ENCODE data around the gene HNRNPAB. TPM values are rescaled to one million over a fixed set of nuclear protein-coding genes. Genes with fewer than 3 reads are reported as not detected.
"Not testable (repeated sequence)": the region's sequence is repeated elsewhere in the genome, so short reads cannot be mapped to it uniquely, and the experiment has no call there.

HNRNPAB gene
- total and polyA plus RNA-seq, 2 experiments from 2014 or later: 47.6 to 117 TPM

DNA sequence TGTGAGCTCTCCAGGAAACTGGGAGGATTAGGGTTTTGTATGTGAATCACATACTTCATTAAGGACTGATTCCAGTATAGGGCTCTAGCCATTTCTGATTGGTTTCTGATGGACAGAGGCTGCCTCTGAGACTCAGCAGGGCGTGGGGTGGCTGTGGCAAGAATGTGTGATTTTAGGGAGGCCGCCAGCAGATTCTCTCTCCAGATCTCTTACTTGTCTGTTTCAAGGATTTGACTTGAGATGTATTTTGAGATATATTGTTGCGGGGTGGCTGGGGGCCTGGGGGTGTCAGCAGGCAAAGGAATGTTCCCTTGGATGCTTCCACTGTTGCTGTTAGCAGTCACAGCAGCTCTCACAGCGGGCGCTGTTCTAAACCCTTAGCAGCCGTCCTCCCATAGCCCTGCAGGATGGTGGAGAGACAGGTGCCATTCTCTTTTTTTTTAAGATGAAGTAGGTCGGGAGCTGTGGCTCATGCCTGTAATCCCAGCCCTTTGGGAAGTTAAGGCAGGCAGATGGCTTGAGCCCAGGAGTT, 8.0 kb upstream of the HNRNPAB start:
- Histone ChIP-seq H3K9ac (no peak overlapping the region), H3K4me2 (ENCODE audit: unreplicated experiment) (no peak overlapping the region), H3K79me2 (ENCODE audit: insufficient read depth) (no peaks in the 10 kb centered on the region), H3K9me2 (ENCODE audit: insufficient read depth) (no peaks in the 10 kb centered on the region), H3K4me3 (no peak overlapping the region), H3K9me3 (ENCODE audit: low read depth) (no peaks in the 10 kb centered on the region), H2AFZ (no peak overlapping the region), H3F3A (ENCODE audit: insufficient read depth) (no peaks in the 10 kb centered on the region), H3K27me3 (replicated peaks; ENCODE audit: insufficient read depth) (peaks cover 13% of the 10 kb centered on the region), H3K36me3 (ENCODE audit: low read depth) (no peaks in the 10 kb centered on the region), H3K4me1 (ENCODE audit: insufficient read depth) (0 out of 2 replicates have a peak, but pooled peaks cover 3% of the 10 kb centered on the region), H3K27ac (no peak overlapping the region), H4K20me1 (ENCODE audit: insufficient read depth) (no peaks in the 10 kb centered on the region)
- in situ Hi-C loops (cut with MboI): no loop called here
- DNase-seq: no peak
- TF ChIP-seq EZH2phosphoT487 (IDR thresholded peaks at IDR 0.05; ENCODE audit: insufficient read depth, low read depth) (no peak), EZH2 (IDR thresholded peaks at IDR 0.05; ENCODE audit: insufficient read depth, poor library complexity, severe bottlenecking) (no peak)
- WGBS, 2 experiments (ENCODE audit: low coverage in 1 of 2, low lambda C conversion rate in 2 of 2, missing lambda C conversion rate in 2 of 2): 47% methylated on average over 7 of the region's 7 CpGs

DNA sequence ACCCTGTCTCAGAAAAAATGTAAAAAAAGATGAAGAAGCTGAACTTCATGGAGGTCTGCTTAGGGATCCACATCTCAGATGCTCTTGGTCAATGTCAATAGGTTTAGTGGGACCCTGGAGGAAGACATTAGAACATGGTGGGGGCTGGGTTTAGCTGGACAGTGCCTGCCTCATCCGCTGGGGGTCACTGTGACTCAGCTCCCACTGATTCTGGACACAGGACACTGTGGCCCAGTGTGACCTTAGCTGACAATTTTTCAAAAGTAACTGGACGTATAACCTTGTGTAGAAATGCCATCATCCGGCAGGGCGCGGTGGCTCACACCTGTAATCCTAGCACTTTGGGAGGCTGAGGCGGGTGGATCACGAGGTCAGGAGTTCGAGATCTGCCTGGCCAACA, 7.3 kb upstream of the HNRNPAB start:
- no peak overlapping the region for H3K4me3 ChIP-seq
- H3K4me2 ChIP-seq (ENCODE audit: unreplicated experiment): no peak overlapping the region
- no peaks in the 10 kb centered on the region for H4K20me1 ChIP-seq (ENCODE audit: insufficient read depth)
- TF ChIP-seq EZH2phosphoT487 (IDR thresholded peaks at IDR 0.05; ENCODE audit: insufficient read depth, low read depth): no peak
- TF ChIP-seq EZH2 (IDR thresholded peaks at IDR 0.05; ENCODE audit: insufficient read depth, poor library complexity, severe bottlenecking): no peak
- 67 to 80% methylated on average over 8 of the region's 8 CpGs for WGBS, 2 experiments (ENCODE audit: low coverage in 1 of 2, low lambda C conversion rate in 2 of 2, missing lambda C conversion rate in 2 of 2)
- peaks cover 13% of the 10 kb centered on the region for H3K27me3 ChIP-seq (replicated peaks; ENCODE audit: insufficient read depth)
- no peak overlapping the region for H2AFZ ChIP-seq
- H3K4me1 ChIP-seq (ENCODE audit: insufficient read depth): 0 out of 2 replicates have a peak, but pooled peaks cover 3% of the 10 kb centered on the region
- no peak overlapping the region for H3K9ac ChIP-seq
- no peak overlapping the region for H3K27ac ChIP-seq
- H3F3A ChIP-seq (ENCODE audit: insufficient read depth): no peaks in the 10 kb centered on the region
- H3K9me2 ChIP-seq (ENCODE audit: insufficient read depth): no peaks in the 10 kb centered on the region
- in situ Hi-C loops (cut with MboI): no loop called here
- DNase-seq: no peak
- no peaks in the 10 kb centered on the region for H3K9me3 ChIP-seq (ENCODE audit: low read depth)
- H3K79me2 ChIP-seq (ENCODE audit: insufficient read depth): no peaks in the 10 kb centered on the region
- H3K36me3 ChIP-seq (ENCODE audit: low read depth): no peaks in the 10 kb centered on the region

DNA sequence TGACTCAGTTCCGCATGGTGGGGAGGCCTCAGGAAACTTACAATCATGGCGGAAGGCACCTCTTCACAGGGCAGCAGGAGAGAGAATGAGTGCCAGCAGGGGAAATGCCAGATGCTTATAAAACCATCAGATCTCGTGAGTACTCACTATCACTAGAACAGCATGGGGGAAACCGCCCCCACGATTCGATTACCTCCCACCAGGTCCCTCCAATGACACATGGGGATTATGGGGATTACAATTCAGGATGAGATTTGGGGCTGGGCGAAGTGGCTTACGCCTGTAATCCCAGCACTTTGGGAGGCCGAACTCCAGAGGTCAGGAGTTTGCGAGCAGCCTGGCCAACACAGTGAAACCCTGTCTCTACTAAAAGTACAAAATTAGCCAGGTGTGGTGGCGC, 6.2 kb upstream of the HNRNPAB start:
- DNase-seq; H3K9ac ChIP-seq; H3K4me3 ChIP-seq; in situ Hi-C loops (cut with MboI); H3K79me2 ChIP-seq (ENCODE audit: insufficient read depth); H3K9me2 ChIP-seq (ENCODE audit: insufficient read depth); H2AFZ ChIP-seq; H3F3A ChIP-seq (ENCODE audit: insufficient read depth); H3K9me3 ChIP-seq (ENCODE audit: low read depth); H3K4me1 ChIP-seq (ENCODE audit: insufficient read depth); H4K20me1 ChIP-seq (ENCODE audit: insufficient read depth); H3K36me3 ChIP-seq (ENCODE audit: low read depth); H3K4me2 ChIP-seq (ENCODE audit: unreplicated experiment); H3K27ac ChIP-seq: not testable (repeated sequence)
- 69 to 77% methylated on average over 11 of the region's 11 CpGs for WGBS, 2 experiments (ENCODE audit: low coverage in 1 of 2, low lambda C conversion rate in 2 of 2, missing lambda C conversion rate in 2 of 2)
- peaks cover 13% of the 10 kb centered on the region for H3K27me3 ChIP-seq (replicated peaks; ENCODE audit: insufficient read depth)

GRCh38 chr5:178198706-178199105, 5.6 kb upstream of the HNRNPAB start:
- Histone ChIP-seq H3K9me3 (ENCODE audit: low read depth) (no peaks in the 10 kb centered on the region), H3K9ac (no peak overlapping the region), H3F3A (ENCODE audit: insufficient read depth) (no peaks in the 10 kb centered on the region), H3K4me2 (ENCODE audit: unreplicated experiment) (no peak overlapping the region), H3K79me2 (ENCODE audit: insufficient read depth) (no peaks in the 10 kb centered on the region), H2AFZ (no peak overlapping the region), H3K9me2 (ENCODE audit: insufficient read depth) (no peaks in the 10 kb centered on the region), H3K4me1 (ENCODE audit: insufficient read depth) (no peaks in the 10 kb centered on the region), H3K4me3 (no peak overlapping the region), H3K27me3 (replicated peaks; ENCODE audit: insufficient read depth) (peaks cover 13% of the 10 kb centered on the region), H4K20me1 (ENCODE audit: insufficient read depth) (no peaks in the 10 kb centered on the region), H3K36me3 (ENCODE audit: low read depth) (no peaks in the 10 kb centered on the region), H3K27ac (no peak overlapping the region)
- WGBS, 2 experiments (ENCODE audit: low coverage in 1 of 2, low lambda C conversion rate in 2 of 2, missing lambda C conversion rate in 2 of 2): 79% methylated on average over 10 to 11 of the region's 11 CpGs
- no peak for DNase-seq
- TF ChIP-seq EZH2phosphoT487 (IDR thresholded peaks at IDR 0.05; ENCODE audit: insufficient read depth, low read depth) (no peak), EZH2 (IDR thresholded peaks at IDR 0.05; ENCODE audit: insufficient read depth, poor library complexity, severe bottlenecking) (no peak)
- in situ Hi-C loops (cut with MboI): no loop called here
